ENCODE measurements around the gene SLC22A23. TPM values are rescaled to one million over a fixed set of nuclear protein-coding genes. Genes with fewer than 3 reads are reported as not detected.

The SLC22A23 gene
- total RNA-seq, 1 experiment from 2014 or later = 5.7 TPM

DNA sequence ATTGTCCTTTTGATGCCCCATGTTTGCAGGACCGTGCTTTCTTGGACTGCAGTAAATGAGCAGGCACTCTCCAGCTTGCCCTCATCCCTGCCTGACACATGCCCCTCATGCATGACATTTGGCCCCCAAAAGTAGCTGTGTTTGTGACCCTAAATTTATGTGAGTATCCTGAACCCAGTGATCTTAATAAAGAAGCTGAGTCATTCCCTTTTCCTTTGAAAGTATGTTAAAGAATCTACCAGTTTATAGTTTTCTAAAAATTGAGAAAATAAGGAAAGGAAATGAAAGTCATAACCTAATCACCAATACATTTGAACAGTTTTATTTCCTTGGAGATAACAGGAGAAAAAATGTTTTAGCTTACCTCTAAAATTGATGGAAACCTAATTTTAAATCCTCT is 3.4 kb upstream of the SLC22A23 start:
- DNase-seq (no peak), ATAC-seq (no peak)
- Histone ChIP-seq H4K20me1 (ENCODE audit: low read length) (0 out of 2 replicates have a peak, but pooled peaks cover 5% of the 10 kb centered on the region), H2AFZ (ENCODE audit: low read length) (no peak overlapping the region), H3F3A (ENCODE audit: low read length, unreplicated experiment) (no peaks in the 10 kb centered on the region), H3K79me2 (ENCODE audit: low read length) (peaks cover 6% of the 10 kb centered on the region), H3K36me3 (ENCODE audit: low read depth, low read length) (no peaks in the 10 kb centered on the region), H3K4me1 (ENCODE audit: insufficient read depth, low read length) (peaks cover 4% of the 10 kb centered on the region; the same call in 1 of the 2 replicates), H3K9ac (ENCODE audit: low read length) (no peak overlapping the region), H3K4me2 (ENCODE audit: low read length) (no peak overlapping the region), H3K9me3 (ENCODE audit: low read length) (no peaks in the 10 kb centered on the region), H3K27ac (ENCODE audit: low read length) (no peak overlapping the region), H3K9me2 (replicated peaks; ENCODE audit: low read length) (no peaks in the 10 kb centered on the region), H3K4me3 (ENCODE audit: low read length) (no peak overlapping the region), H3K27me3 (ENCODE audit: low read length) (no peaks in the 10 kb centered on the region)
- intact Hi-C loops (cut with micrococcal nuclease) = no loop called here
- no TSS peak for BruUV-seq (replicated peaks)
- ChIA-PET CTCF (no interaction called here), POLR2A (ENCODE audit: unreplicated experiment) (no interaction called here)
- TF ChIP-seq EZH2phosphoT487 (IDR thresholded peaks at IDR 0.05; ENCODE audit: borderline replicate concordance, low read length) (no peak), EZH2 (IDR thresholded peaks at IDR 0.05; ENCODE audit: low read length, unreplicated experiment) (no peak)
- TF ChIP-seq, protein P1, sequence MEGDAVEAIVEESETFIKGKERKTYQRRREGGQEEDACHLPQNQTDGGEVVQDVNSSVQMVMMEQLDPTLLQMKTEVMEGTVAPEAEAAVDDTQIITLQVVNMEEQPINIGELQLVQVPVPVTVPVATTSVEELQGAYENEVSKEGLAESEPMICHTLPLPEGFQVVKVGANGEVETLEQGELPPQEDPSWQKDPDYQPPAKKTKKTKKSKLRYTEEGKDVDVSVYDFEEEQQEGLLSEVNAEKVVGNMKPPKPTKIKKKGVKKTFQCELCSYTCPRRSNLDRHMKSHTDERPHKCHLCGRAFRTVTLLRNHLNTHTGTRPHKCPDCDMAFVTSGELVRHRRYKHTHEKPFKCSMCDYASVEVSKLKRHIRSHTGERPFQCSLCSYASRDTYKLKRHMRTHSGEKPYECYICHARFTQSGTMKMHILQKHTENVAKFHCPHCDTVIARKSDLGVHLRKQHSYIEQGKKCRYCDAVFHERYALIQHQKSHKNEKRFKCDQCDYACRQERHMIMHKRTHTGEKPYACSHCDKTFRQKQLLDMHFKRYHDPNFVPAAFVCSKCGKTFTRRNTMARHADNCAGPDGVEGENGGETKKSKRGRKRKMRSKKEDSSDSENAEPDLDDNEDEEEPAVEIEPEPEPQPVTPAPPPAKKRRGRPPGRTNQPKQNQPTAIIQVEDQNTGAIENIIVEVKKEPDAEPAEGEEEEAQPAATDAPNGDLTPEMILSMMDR (conservative IDR thresholded peaks at IDR 0.05; ENCODE audit: low read depth, low read length) = no peak

DNA sequence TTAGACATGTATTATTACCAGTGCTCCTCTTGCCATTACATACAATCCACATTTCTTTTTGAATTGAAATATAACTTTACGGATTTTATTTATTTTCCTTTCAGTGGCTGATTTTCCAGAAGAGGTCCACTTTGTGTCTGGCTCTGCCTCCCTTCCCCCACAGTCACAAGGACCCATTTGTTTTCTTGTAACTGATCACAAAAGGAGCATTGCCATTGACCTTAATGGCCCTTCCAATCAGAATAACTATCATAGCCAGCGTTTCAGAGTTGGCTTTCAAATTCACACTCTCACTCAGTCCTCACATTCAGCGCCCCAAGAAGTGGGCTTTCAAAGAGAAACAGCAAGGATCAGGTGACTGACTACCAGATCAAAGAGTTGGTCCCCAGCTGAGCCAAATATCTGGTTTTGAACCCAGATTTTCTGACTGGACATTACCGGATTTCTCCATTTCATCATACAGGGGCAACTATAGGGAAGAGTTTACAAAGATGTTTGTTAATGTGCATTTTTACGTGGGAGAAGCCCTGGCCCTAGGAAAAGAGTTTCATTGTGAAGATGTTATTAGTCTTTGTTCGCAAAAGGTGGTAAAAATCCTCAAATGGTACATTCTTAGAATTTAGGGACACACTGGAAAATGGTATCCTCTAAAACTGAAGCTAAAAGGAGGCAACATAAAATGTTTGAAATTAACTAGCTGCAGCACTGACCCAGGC is 2.0 kb upstream of the SLC22A23 start:
- peaks cover 17% of the 10 kb centered on the region for H3K79me2 ChIP-seq (ENCODE audit: low read length)
- ChIA-PET CTCF (no interaction called here), POLR2A (ENCODE audit: unreplicated experiment) (no interaction called here)
- H3K4me3 ChIP-seq (ENCODE audit: low read length) = no peak overlapping the region
- no peak overlapping the region for H2AFZ ChIP-seq (ENCODE audit: low read length)
- 0 out of 2 replicates have a peak, but pooled peaks cover 5% of the 10 kb centered on the region for H4K20me1 ChIP-seq (ENCODE audit: low read length)
- intact Hi-C loops (cut with micrococcal nuclease) = loop anchor here (5.0 kb wide), 4 partner anchors 52 to 162 kb away; no protein-coding TSS in a partner anchor
- H3K27ac ChIP-seq (ENCODE audit: low read length) = no peak overlapping the region
- H3K27me3 ChIP-seq (ENCODE audit: low read length) = no peaks in the 10 kb centered on the region
- DNase-seq = no peak
- no TSS peak for BruUV-seq (replicated peaks)
- H3K9me2 ChIP-seq (replicated peaks; ENCODE audit: low read length) = no peaks in the 10 kb centered on the region
- H3K9ac ChIP-seq (ENCODE audit: low read length) = no peak overlapping the region
- peaks cover 18% of the 10 kb centered on the region for H3K4me1 ChIP-seq (ENCODE audit: insufficient read depth, low read length)
- no peaks in the 10 kb centered on the region for H3K36me3 ChIP-seq (ENCODE audit: low read depth, low read length)
- TF ChIP-seq, protein P1 (conservative IDR thresholded peaks at IDR 0.05; ENCODE audit: low read depth, low read length) = no peak
- TF ChIP-seq EZH2phosphoT487 (IDR thresholded peaks at IDR 0.05; ENCODE audit: borderline replicate concordance, low read length) (no peak), EZH2 (IDR thresholded peaks at IDR 0.05; ENCODE audit: low read length, unreplicated experiment) (no peak)
- H3K4me2 ChIP-seq (ENCODE audit: low read length) = no peak overlapping the region
- ATAC-seq = no peak
- H3K9me3 ChIP-seq (ENCODE audit: low read length) = no peaks in the 10 kb centered on the region
- no peaks in the 10 kb centered on the region for H3F3A ChIP-seq (ENCODE audit: low read length, unreplicated experiment)

All from PC-3 (cell line).